Cardiac fibroblast (primary cell): ENCODE measurements around the gene ITGA7.

Experiments used
- DNase-seq, 2 donors: peaks; one replicate each; pipeline versions ENCODE4 v3.0.0 to v3.0.0-alpha.2; 2010; ENCODE audit warnings: low read depth in 2 of 2
- H3K4me3 ChIP-seq, 2 donors: replicated peaks in 1 of 2; 1 replicate in 1 of 2; 2 replicates in 1 of 2; pipeline ENCODE4 v1.5.1; 2011; ENCODE audit warnings: low read depth in 2 of 2, low read length in 2 of 2, mild to moderate bottlenecking in 2 of 2, moderate library complexity in 1 of 2
- TF ChIP-seq, protein P1 (sequence below): IDR thresholded peaks from one replicate; pipeline ENCODE4 v1.5.1; 2011; ENCODE audit warnings: low read depth, mild to moderate bottlenecking, low read length, inconsistent platforms

Gene ITGA7

GRCh38 chr12:55663391-55663790 lies 44.3 kb downstream of the ITGA7 start:
- TF ChIP-seq, protein P1, sequence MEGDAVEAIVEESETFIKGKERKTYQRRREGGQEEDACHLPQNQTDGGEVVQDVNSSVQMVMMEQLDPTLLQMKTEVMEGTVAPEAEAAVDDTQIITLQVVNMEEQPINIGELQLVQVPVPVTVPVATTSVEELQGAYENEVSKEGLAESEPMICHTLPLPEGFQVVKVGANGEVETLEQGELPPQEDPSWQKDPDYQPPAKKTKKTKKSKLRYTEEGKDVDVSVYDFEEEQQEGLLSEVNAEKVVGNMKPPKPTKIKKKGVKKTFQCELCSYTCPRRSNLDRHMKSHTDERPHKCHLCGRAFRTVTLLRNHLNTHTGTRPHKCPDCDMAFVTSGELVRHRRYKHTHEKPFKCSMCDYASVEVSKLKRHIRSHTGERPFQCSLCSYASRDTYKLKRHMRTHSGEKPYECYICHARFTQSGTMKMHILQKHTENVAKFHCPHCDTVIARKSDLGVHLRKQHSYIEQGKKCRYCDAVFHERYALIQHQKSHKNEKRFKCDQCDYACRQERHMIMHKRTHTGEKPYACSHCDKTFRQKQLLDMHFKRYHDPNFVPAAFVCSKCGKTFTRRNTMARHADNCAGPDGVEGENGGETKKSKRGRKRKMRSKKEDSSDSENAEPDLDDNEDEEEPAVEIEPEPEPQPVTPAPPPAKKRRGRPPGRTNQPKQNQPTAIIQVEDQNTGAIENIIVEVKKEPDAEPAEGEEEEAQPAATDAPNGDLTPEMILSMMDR: no peak
- H3K4me3 ChIP-seq: no peak overlapping the region
- DNase-seq: no peak

GRCh38 chr12:55659486-55660385 lies 48.0 kb downstream of the ITGA7 start:
- no peak overlapping the region for H3K4me3 ChIP-seq
- TF ChIP-seq, protein P1: peak; percentile 56
- DNase-seq: peak; percentile 80 to 85

DNA sequence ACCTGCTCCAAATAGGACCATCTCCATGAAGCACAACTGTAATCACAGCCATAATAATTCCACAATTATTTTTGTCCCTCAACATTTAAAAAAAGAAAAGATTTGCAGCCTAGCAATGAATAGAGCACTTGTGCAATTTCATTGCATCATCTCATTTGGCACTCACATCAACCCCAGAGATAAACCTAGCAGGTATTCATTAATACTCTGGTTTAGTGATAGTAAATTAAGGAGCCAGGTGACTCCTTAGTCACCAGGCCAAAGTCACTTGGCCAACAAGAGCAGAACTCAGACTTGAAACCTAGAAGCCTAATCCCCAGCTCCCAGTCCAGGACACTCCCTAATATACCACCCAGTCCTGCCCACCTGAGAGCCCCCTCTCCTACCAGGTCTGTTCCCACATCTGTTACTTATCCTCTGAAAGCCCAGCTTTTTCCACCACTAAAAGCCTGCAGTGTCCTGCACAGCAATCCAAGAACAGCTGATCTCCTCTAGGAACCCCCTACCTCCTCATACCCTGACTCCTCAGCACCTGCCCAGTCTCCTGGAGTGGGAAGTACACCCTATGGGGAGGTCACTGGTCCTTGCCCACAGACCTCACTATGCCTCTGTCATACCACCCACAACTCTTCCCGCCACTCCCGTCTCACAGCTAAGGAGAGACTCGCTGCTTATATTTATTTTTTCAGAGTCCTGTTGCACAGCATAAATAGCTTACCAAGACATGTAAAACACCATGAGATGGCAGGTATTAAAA lies 48.9 kb downstream of the ITGA7 start:
- peak; percentile 15 to 32 for DNase-seq
- no peak overlapping the region for H3K4me3 ChIP-seq
- TF ChIP-seq, protein P1: no peak

- TF ChIP-seq, protein P1: no peak
- no peak for DNase-seq
- no peak overlapping the region for H3K4me3 ChIP-seq
These were observed 49.5 kb downstream of the ITGA7 start for GRCh38 chr12:55658212-55658611.

DNA sequence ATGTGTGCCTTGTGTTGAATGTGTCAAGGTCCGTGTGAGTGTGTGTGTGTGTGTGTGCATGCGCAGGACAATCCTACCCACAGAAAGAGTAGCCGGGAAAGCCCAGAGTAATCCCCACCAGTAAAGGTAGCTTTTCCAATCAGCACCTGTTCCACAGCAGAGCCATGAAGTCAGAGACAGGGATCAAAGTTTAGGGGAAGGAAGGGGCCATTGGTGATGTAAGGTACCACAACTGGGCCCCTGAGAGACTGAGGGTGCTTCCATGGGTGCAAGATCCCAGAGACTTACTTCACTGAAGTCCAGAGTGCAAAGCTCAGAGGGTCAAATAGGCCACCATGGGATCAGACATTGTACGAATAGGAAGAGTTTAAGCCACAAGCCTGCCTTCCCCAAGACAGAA lies 50.5 kb downstream of the ITGA7 start:
- no peak overlapping the region for H3K4me3 ChIP-seq
- TF ChIP-seq, protein P1: no peak
- DNase-seq: no peak

DNA sequence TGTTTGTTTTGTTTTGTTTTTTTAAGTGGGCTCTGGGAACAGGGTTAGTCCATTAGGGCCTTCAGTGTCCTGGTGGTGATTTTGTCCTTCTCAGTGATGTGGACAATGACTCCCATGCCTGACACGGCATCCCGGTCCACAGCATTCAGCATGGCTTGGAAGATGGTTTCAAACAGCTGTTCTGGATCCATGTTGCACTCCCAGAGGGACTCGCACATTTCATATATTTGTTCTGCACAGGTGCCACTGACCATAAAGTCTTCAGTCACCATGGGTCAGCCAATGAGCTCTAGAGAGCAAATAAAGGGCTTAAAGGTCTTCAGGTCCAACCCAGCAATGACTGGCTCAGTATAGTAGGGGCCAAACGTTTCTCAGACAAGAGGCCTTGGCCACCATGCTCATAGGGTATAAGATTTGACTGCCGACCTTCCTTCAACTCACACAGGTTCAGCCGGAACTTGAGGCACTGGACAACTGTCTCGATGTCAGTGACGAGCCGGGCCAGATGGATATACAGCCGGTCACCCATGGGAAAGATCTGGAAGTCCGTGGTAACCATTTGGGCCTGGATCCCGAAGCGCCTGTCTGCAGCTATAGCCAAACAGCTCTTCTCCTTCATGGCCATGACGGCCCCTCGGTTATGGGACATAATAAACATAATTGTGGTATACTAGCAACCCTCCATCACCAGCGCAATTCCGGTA lies 53.0 kb downstream of the ITGA7 start:
- H3K4me3 ChIP-seq: no peak overlapping the region
- TF ChIP-seq, protein P1: no peak
- no peak for DNase-seq
